GM21737 (cell line): ENCODE results near the gene OR10G2.

Experiments used
- ATAC-seq: cut with Tn5 transposase; IDR thresholded peaks from one replicate; pipeline ENCODE4 v1.9.1; 2021; ENCODE audit warnings: mild to moderate bottlenecking, moderate library complexity; ENCODE audit not compliant: unreplicated experiment

Gene OR10G2

DNA sequence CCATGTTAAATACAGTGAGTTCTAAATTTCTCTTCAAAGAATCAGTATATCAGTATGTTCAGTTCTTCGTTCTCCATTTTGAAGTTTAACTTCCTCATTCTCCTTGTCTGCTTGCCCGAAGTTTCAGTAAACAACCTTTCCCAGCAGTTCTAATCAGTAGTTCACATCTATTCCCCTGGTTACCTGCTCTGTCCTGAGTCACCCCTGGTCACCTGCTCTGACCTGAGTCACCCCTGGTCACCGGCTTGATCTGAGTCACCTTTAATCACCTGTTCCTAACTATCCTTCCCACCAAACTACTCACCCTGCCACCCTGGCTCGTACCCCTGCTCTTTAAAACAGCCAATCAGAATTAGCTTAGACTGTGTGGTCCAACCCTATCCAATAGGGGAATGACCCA is 45.4 kb downstream of the OR10G2 start:
- ATAC-seq: no peak
